ENCODE data around the gene RRP9. TPM values are rescaled to one million over a fixed set of nuclear protein-coding genes. Genes with fewer than 3 reads are reported as not detected.

The RRP9 gene
- total RNA-seq, 2 donors from 2014 or later, result 8.0 to 13.2 TPM

GRCh38 chr3:51954713-51955112, 13.0 kb upstream of the RRP9 start:
- DNase-seq, result no peak
- Histone ChIP-seq H3K4me1 (peaks cover 20% of the 10 kb centered on the region), H3K9me3 (no peaks in the 10 kb centered on the region), H3K27me3 (no peaks in the 10 kb centered on the region), H3K27ac (no peak overlapping the region), H3K4me3 (no peak overlapping the region), H3K36me3 (replicated peaks in 1 of 2; ENCODE audit: insufficient read depth in 1 of 2, low read depth in 2 of 2) (no peaks in the 10 kb centered on the region)
- WGBS, 2 donors, result 50 to 65% methylated on average over 1 of the region's 1 CpG
- ATAC-seq, result no peak
- intact Hi-C loops (cut with DNase I), result no loop called here
- TF ChIP-seq POLR2A (IDR thresholded peaks at IDR 0.05), result no peak

- H3K27me3 ChIP-seq, result no peaks in the 10 kb centered on the region
- 71 to 76% methylated on average over 6 of the region's 6 CpGs for WGBS, 2 donors
- no peak for TF ChIP-seq CTCF (IDR thresholded peaks at IDR 0.05)
- TF ChIP-seq POLR2A (IDR thresholded peaks at IDR 0.05), result no peak
- H3K27ac ChIP-seq, result no peak overlapping the region
- H3K9me3 ChIP-seq, result no peaks in the 10 kb centered on the region
- peaks cover 20% of the 10 kb centered on the region for H3K4me1 ChIP-seq
- no peaks in the 10 kb centered on the region for H3K36me3 ChIP-seq (replicated peaks in 1 of 2; ENCODE audit: insufficient read depth in 1 of 2, low read depth in 2 of 2)
- ATAC-seq (no peak), DNase-seq (no peak)
- intact Hi-C loops (cut with DNase I), result no loop called here
- H3K4me3 ChIP-seq, result no peak overlapping the region
Observed at GRCh38 chr3:51954105-51954504, 12.4 kb upstream of the RRP9 start.

GRCh38 chr3:51953445-51953844, 11.7 kb upstream of the RRP9 start:
- H3K27me3 ChIP-seq, result no peaks in the 10 kb centered on the region
- intact Hi-C loops (cut with DNase I), result no loop called here
- no peaks in the 10 kb centered on the region for H3K9me3 ChIP-seq
- H3K36me3 ChIP-seq (replicated peaks in 1 of 2; ENCODE audit: insufficient read depth in 1 of 2, low read depth in 2 of 2), result no peaks in the 10 kb centered on the region
- TF ChIP-seq POLR2A (IDR thresholded peaks at IDR 0.05) (no peak), CTCF (IDR thresholded peaks at IDR 0.05) (no peak)
- ATAC-seq (no peak), DNase-seq (no peak)
- no peak overlapping the region for H3K4me3 ChIP-seq
- H3K4me1 ChIP-seq, result peaks cover 20% of the 10 kb centered on the region
- 67 to 77% methylated on average over 3 of the region's 3 CpGs for WGBS, 2 donors
- H3K27ac ChIP-seq, result no peak overlapping the region

- TF ChIP-seq CTCF (IDR thresholded peaks at IDR 0.05), result no peak
- TF ChIP-seq POLR2A (IDR thresholded peaks at IDR 0.05), result no peak
- H3K4me3 ChIP-seq, result no peak overlapping the region
- DNase-seq, result no peak
- H3K9me3 ChIP-seq, result no peaks in the 10 kb centered on the region
- WGBS, 2 donors, result 85 to 95% methylated on average over 2 of the region's 2 CpGs
- H3K4me1 ChIP-seq, result peaks cover 9% of the 10 kb centered on the region
- ATAC-seq, result no peak
- H3K36me3 ChIP-seq (replicated peaks in 1 of 2; ENCODE audit: insufficient read depth in 1 of 2, low read depth in 2 of 2), result no peaks in the 10 kb centered on the region
- H3K27ac ChIP-seq, result no peak overlapping the region
- no peaks in the 10 kb centered on the region for H3K27me3 ChIP-seq
- intact Hi-C loops (cut with DNase I), result no loop called here
Observed at GRCh38 chr3:51950899-51951298, 9.2 kb upstream of the RRP9 start.

GRCh38 chr3:51949121-51949520, 7.4 kb upstream of the RRP9 start:
- H3K4me1 ChIP-seq, result no peaks in the 10 kb centered on the region
- H3K27ac ChIP-seq, result no peak overlapping the region
- no peaks in the 10 kb centered on the region for H3K9me3 ChIP-seq
- no peaks in the 10 kb centered on the region for H3K27me3 ChIP-seq
- no peak for ATAC-seq
- intact Hi-C loops (cut with DNase I), result loop anchor here (10.0 kb wide), 1 partner anchor 46 kb away; the partner anchor contains the start of gene RPL29
- peak in 1 of 4 donors; percentile 7 for DNase-seq
- no peaks in the 10 kb centered on the region for H3K36me3 ChIP-seq (replicated peaks in 1 of 2; ENCODE audit: insufficient read depth in 1 of 2, low read depth in 2 of 2)
- no peak overlapping the region for H3K4me3 ChIP-seq
- TF ChIP-seq CTCF (IDR thresholded peaks at IDR 0.05) (no peak), POLR2A (IDR thresholded peaks at IDR 0.05) (no peak)
- WGBS, 2 donors, result 82 to 83% methylated on average over 5 of the region's 5 CpGs
